Stimulated activated CD8-positive, alpha-beta memory T cell treated with anti-CD3 and anti-CD28 coated beads, Interleukin-4, amount 100 ng/mL, for 4 hours (primary cell): ENCODE results near the gene HTATSF1.

Experiments
- DNase-seq, 2 donors: peaks; one replicate each; pipeline ENCODE4 v3.0.0-alpha.2; 2020; ENCODE audit warnings: low read depth in 2 of 2, low spot score in 1 of 2

The HTATSF1 gene, protein sequence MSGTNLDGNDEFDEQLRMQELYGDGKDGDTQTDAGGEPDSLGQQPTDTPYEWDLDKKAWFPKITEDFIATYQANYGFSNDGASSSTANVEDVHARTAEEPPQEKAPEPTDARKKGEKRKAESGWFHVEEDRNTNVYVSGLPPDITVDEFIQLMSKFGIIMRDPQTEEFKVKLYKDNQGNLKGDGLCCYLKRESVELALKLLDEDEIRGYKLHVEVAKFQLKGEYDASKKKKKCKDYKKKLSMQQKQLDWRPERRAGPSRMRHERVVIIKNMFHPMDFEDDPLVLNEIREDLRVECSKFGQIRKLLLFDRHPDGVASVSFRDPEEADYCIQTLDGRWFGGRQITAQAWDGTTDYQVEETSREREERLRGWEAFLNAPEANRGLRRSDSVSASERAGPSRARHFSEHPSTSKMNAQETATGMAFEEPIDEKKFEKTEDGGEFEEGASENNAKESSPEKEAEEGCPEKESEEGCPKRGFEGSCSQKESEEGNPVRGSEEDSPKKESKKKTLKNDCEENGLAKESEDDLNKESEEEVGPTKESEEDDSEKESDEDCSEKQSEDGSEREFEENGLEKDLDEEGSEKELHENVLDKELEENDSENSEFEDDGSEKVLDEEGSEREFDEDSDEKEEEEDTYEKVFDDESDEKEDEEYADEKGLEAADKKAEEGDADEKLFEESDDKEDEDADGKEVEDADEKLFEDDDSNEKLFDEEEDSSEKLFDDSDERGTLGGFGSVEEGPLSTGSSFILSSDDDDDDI

DNA sequence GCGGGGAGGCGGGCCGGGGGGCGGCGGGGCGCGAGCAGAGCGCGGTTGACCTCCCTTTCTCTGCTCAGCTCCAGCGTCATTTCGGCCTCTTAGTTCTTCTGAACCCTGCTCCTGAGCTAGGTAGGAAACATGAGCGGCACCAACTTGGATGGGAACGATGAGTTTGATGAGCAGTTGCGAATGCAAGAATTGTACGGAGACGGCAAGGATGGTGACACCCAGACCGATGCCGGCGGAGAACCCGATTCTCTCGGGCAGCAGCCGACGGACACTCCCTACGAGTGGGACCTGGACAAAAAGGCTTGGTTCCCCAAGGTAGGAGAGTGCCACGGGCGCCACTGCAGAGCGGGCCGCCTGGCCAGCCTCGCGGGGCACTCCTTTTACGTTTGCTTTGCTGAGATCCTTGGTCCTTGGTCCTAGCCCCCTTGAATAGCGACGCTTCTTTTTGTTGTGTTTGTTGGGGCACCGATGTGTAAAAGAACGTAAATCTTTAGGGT lies at the start of gene HTATSF1:
Gene HTATSF1 (plus strand): TSS at position 37 of the 497 bp plus-strand sequence. CDS start 93 bp downstream, at position 130.
- DNase-seq: no peak

DNA sequence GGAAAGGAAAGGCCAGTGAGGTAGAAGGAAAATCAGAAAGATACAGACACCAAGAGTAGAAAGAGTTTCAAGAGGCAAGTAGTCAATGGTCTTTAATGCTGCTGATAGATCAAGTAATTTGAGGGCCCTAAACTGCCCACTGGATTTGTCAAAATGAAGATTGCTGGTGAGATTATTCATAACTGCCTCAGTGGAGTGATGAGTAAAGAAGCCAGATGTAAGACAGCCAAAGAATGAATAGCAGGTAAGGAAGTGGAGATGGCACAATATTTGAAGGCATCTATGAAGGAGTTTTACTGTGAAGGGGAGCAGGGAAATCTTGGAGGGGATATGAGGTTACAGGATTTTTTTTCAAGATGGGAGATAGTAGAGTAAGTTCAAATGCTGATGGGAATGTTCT lies 49.4 kb upstream of the HTATSF1 start:
- DNase-seq: no peak

DNA sequence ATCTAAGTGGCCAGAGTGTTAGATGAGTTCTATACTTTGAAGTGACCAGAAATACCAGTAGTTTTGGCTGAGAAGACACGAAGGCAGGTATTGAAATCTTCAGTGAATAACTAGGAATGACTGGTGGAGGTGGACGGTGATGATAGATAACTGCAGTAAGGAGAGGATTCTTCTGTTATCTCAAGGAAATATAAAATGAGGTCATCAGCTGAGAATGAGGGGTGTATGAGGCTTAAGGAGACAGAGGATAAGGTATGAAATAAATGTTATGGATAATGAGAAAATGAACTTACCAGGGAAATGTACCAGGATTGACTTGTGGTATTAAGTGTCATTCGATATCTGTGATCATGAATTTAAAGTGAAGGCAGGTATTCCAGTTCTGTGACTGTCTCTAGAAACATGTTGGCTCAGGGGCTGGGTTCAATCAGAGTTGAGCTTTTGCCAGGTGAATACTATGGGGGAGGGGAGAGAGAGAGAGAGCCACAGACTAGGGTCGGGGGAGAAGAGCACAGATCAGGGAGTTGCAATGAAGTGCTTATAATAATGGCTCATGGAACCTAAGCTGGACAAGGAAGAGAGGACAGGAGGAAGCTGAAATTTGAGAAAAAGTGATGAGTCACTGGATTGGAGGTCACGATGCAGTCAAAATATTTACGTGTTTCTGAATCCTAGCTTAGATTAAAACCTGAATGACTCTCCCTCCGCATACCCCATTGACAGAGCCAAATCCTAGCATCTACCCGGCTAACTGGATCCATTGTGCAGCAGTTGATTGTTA lies 47.2 kb upstream of the HTATSF1 start:
- DNase-seq: no peak

DNA sequence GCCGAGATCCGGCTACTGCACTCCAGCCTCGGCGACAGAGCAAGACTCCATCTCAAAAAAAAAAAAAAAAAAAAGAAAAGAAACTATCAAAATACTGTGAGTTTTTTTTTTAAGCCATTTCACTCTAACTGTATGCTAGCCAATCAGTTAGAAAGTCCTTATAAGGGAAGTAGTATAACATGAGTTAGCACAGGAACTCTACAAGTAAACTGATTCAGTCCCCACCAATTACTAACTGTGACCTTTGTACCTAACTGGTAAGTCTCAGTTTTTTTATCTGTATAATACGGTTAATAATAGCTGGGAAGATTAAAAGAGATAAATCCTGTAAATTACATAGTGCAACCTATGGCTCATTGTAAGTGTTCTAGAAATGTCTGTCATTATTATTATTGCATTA lies 44.8 kb upstream of the HTATSF1 start:
- no peak for DNase-seq

DNA sequence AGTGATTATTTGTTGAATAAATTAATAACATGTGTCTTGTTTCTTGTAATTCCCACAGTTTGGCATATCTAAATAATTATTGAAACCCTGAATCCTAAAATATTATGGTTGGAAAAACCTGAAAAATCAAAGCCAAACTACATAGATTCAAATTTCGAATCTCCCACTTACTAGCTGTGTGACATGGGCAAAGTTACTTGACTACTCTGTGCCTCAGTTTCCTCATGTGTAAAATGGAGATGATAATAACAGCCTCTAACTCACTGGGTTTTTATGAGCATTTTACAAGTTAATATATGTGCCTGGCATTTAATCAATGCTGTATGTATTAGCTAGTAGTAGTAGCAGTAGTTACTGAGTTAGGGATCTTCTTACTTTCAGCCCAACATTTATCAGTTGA lies 44.3 kb upstream of the HTATSF1 start:
- no peak for DNase-seq

DNA sequence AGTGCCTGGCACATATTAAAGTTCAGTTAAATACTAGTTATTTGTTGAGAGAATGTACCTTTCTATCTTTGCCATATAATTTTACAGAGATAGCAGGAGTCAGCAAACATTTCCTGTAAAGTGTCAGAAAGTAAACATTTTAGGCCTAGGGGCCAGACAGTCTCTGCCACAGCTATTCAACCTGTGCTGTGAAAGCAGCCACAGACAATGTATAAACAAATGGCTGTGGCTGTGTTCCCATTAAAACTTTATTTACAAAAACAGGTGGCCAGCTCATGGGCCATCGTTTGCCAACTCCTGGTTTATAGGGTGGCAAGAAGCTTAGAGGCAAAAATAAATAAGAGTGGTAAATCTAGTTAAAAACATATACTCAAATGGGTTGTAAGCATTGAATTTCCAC lies 43.6 kb upstream of the HTATSF1 start:
- no peak for DNase-seq

DNA sequence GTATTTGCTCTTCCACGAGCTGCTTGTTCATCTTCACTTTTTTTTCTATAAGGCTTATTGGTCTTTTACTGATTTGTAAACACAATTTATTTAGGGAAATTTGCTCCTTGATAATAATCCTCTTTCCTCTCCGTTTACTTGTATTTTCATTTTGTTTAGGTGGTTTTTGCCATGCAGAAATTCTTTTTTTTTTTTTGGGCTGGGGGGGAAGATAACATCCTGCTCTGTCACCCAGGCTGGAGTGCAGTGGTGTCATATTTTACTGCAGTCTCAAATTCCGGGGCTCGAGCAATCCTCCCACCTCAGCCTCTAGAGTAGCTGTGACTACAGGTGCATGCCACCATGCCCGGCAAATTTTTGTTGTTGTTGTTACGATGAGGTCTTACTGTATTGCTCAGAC lies 41.3 kb upstream of the HTATSF1 start:
- DNase-seq: no peak

DNA sequence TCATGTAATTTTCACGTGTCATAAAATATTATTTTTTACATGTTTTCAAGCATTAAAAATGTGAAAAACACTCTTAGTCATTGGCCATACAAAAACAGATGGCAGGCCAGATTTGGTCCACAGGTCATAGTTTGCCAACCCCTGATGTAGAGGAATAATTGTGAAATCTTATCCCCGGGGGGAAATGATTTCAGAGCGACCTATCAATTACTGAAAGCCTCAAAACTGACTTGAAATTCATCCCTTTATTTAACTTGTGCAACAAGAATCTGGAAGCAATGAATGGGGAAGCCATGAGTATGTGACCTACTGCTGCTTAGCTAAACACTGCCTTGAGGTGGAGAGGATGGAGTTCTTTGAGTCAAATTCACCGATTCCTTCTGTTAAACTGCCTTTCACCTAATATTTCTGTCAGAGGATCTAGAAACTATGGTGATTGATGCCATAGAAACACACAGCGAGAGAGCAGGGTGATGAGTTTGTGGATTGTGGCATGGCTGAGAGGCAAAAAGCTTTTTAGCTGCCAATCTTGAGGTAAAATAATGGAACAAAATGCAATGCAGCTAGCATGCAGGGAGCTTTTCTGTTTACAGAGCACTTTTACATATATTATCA lies 40.0 kb upstream of the HTATSF1 start:
- no peak for DNase-seq

DNA sequence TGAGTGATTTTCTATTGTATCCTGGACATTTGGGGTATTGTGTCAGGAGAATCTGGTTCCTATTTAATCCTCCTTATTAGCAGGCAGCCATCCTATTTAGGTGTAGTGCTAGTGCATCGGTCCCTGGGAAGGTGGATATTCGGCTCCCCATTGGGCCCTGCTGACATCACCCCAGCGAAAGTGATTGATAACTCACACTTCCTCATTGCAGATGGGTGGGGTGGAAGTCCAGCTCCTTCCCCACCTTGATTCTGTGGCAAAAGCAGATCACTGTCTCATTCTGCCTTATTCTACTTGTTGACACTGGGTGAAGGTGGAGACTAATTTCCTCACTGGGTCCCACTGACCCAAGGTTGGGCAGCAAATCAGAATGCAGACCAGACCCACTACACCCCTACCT lies 32.8 kb upstream of the HTATSF1 start:
- DNase-seq: no peak

DNA sequence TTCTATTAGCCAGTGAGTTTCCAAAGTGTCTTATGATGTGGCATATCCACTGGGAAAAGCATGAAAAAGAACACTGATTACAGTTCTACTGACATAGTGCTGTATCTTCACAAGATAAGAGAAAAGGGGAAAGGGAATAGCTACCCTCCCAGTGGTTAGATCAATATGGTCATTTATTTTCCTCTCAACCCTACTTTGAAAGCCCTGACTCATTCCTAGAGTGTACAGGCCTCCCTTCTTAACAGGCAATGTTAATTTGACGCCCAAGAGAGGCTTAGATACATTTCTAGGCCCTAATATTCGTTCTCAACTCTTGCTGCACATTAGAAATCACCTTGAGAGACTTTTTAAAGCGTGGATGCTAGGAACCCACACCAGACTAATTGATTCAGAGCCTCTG lies 30.1 kb upstream of the HTATSF1 start:
- no peak for DNase-seq

DNA sequence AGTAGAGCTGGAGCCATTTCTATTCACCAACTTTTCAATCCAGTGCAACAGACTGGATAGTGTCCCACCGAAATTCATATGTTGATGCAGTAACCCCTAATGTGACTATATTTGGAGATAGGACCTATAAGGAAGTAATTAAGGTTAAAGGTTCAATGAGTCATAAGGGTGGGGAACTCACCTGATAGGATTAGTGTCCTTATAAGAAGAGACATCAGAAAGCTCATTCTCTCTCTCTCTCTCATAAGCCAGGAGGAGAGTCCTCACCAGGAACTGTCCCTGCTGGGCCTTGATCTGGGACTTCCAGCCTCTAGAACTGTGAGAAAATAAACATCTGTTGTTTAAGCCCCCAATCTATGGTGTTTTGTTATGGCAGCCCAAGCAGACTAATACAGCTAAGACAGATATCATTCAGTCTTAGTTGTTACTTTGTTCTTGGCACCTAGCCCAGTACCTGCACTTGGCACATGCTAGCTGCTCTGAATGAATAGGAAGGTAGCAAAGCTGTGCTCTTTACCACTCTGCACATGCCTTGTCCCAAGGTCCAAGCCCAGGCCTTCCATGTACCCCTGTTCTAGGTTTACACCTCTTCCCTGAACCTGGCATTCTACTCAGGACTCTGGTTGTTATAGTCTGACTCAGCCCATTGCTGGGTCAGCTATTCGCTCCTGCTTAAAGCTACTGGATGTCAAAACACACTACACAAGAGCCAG lies 28.8 kb upstream of the HTATSF1 start:
- DNase-seq: no peak

DNA sequence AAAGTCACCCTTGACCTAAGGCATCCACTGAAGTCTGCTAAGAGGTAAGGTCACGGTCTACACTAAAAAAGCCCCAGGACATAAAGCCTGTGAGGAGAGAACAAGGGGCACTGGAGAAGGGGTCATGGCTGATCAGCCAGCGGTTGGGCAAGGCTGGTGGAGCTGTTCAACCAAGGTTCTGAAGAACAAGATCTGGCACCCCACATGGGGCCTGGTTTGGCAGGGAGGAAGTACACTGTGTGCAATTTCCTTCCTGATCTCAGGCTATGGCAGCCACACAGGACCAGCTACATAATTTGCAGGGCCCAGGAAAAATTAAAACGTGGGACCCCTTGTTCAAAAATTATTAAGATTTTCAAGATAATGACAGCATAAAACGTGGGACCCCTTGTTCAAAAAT lies 23.7 kb upstream of the HTATSF1 start:
- DNase-seq: no peak

DNA sequence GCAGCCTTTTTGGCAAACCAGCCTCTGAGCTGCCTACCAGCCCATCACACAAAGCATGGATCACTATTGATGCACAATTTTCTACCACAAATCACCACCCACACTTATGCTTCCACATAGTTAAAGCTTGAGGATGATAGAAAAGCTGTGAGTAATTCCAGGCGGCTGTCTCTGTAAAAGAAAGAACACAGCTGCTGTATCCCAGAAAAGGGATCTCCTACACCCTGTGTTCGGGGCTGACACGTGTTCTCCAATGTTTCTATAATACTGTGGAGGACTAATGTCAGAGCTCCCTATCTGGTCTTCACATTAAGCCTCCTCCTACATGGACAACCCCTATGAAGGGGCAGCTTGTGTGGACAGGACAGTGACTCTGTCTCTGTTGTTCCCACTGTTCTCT lies 22.2 kb upstream of the HTATSF1 start:
- no peak for DNase-seq

DNA sequence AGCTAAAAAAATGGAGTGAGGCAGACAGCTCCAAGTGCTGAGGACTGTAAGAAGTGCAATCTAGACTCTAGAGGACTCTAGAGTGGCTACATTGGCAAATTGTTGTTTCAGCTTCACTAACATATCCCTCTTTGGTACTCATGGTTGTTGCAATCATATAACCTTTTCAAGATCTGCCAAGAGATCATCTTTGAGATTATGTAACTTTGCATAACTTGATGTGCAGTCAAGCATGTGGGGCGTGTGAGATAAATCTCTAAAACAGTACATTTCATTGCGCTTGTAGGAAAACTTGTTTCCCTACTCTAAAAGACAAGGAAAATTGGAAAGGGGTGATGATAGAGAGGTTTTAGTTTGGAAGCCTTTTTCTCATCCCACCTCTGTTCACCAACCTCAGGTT lies 20.9 kb upstream of the HTATSF1 start:
- DNase-seq: no peak

DNA sequence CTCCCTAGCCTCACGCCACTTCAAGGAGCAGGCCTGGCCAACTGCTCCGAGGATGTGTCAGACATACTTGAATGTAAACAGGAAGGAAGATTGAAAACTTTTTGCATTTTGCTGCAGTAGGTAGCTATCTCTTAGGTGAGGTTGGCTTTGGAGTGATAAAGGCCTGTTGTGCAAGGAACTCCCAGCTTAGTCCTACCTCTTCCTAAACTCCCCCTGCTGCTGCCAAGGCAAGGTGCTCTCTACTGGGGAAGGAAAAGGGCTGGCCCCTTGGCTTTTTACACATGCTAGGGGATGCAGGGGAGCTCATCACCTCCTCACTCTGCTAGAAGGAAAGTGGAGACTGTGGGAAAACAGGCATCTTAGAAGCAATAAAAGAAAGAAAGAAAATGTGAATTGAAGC lies 20.4 kb upstream of the HTATSF1 start:
- DNase-seq: no peak

DNA sequence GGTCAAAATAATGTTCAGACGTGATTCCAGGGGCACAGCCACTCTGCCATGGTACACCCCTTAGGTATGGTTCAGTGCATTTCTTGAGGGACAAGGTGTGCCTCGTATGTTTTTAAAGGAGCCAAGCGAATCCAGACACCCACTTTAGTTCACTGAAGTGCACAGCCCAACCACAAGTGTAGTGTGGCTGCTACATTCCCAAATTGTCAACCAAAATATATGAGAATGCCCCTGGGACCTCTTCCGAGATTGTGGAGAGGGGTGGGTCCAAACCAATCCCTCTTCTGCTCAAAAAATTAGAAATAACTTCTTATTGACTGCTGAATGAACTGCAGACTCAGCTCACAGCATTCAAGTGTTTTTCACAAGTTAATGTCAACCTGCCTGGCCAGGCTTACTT lies 17.0 kb upstream of the HTATSF1 start:
- no peak for DNase-seq

DNA sequence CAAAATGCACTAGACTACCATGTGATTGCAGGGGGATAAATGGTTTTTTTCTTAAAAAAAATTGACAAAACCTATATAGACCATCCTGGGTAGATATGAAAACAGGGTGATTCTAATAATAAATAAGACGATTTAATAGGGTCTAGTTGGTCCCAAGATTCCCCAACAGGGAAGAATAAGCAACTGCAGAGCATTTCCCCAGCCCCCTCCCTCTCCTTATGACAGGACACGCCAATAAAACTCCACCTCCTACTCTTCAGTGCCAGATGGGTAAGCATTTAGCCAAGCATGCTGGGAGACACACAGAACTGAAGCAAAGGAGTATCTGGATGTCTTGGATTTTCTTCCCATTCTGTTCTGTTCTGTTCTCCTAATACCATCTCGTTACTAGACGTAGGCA lies 9.7 kb upstream of the HTATSF1 start, which contains the start of gene BRS3:
Gene BRS3 (plus strand): TSS at position 301 of the 400 bp plus-strand sequence. CDS start 168 bp downstream, outside the sequence.
- no peak for DNase-seq

DNA sequence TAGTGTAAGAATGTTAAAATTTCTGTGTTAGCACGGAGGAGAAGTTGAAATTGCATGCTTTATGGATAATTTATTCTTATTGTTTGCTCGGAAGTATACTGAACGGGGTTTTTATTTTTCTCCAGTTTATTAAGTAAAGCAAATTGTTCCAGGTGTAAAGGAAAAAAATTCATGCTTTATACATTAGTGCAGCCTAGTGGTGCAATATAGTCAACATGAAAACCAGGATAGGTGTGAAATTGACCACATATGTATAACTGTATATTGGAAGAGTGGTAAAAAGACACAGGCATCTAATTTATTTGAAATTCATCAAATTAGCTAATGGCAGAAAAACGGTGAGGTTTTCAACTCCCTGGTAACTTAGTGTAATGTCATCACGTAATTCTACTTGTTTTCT lies 8.7 kb upstream of the HTATSF1 start:
- no peak for DNase-seq

DNA sequence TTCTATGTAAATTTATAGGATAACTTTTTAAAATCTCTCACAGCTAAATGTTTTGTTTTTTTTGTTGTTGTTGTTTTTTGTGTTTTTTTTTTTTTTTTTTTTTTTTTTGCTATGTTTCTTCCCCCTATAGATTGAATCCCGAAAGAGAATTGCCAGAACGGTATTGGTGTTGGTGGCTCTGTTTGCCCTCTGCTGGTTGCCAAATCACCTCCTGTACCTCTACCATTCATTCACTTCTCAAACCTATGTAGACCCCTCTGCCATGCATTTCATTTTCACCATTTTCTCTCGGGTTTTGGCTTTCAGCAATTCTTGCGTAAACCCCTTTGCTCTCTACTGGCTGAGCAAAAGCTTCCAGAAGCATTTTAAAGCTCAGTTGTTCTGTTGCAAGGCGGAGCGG lies 5.6 kb upstream of the HTATSF1 start:
- no peak for DNase-seq

DNA sequence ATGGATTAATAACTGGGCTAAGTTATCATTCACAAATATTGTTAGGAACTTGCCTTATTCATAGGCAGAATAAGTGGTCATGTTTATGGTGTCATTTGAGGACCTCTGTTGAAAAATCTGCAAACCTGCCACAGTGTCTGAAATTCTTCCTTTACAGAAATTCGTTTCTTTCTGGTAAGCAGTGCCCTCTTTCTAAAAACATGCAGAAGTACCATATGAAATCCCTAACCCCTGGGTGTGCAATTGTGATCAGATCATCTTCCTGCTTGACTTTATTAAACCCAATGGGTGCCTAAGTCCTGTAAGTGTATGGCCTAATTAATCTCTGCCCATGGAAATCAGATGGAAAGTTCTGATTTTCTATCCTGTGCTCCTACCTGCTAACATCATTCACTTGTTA lies 4.4 kb upstream of the HTATSF1 start:
- no peak for DNase-seq
